ENCODE measurements around the gene TACR1. TPM values are rescaled to one million over a fixed set of nuclear protein-coding genes. Genes with fewer than 3 reads are reported as not detected.

Gene TACR1
- polyA plus RNA-seq, 1 donor from 2014 or later, result not detected

GRCh38 chr2:75211266-75211770 is 12.0 kb upstream of the TACR1 start:
- Mint-ChIP-seq H3K4me3 (peak overlapping the region in 1 of 4 donors; percentile 4), H3K36me3 (no peaks in the 10 kb centered on the region), H3K9me3 (peaks cover 0 to 2% (median 0%) of the 10 kb centered on the region in 3 donors), H3K4me1 (peaks cover 2 to 8% (median 7%) of the 10 kb centered on the region in 3 donors), H3K27me3 (peaks cover 5% of the 10 kb centered on the region), H3K27ac (no peak overlapping the region)

- H3K27me3 Mint-ChIP-seq, result peaks cover 5% of the 10 kb centered on the region
- H3K4me3 Mint-ChIP-seq, result no peak overlapping the region
- peaks cover 0 to 2% (median 0%) of the 10 kb centered on the region in 3 donors for H3K9me3 Mint-ChIP-seq
- H3K4me1 Mint-ChIP-seq, result peaks cover 5 to 8% (median 7%) of the 10 kb centered on the region in 3 donors
- no peaks in the 10 kb centered on the region for H3K36me3 Mint-ChIP-seq
- H3K27ac Mint-ChIP-seq, result no peak overlapping the region
Measured at GRCh38 chr2:75210409-75210808, 11.1 kb upstream of the TACR1 start.

- Mint-ChIP-seq H3K9me3 (peaks cover 0 to 3% (median 0%) of the 10 kb centered on the region in 3 donors), H3K4me1 (peaks cover 8 to 14% (median 11%) of the 10 kb centered on the region in 3 donors), H3K36me3 (no peaks in the 10 kb centered on the region), H3K27me3 (peaks cover 7% of the 10 kb centered on the region), H3K27ac (no peak overlapping the region), H3K4me3 (no peak overlapping the region)
Measured at GRCh38 chr2:75208738-75209137, 9.4 kb upstream of the TACR1 start.

- H3K36me3 Mint-ChIP-seq, result no peaks in the 10 kb centered on the region
- H3K4me1 Mint-ChIP-seq, result peaks cover 6 to 9% (median 7%) of the 10 kb centered on the region in 3 donors
- H3K27ac Mint-ChIP-seq, result peak overlapping the region in 1 of 3 donors; percentile 6
- H3K9me3 Mint-ChIP-seq, result peaks cover 0 to 1% (median 0%) of the 10 kb centered on the region in 3 donors
- peaks cover 13% of the 10 kb centered on the region for H3K27me3 Mint-ChIP-seq
- no peak overlapping the region for H3K4me3 Mint-ChIP-seq
Measured at GRCh38 chr2:75204833-75205232, 5.5 kb upstream of the TACR1 start.

- H3K4me1 Mint-ChIP-seq, result peaks cover 9 to 11% (median 10%) of the 10 kb centered on the region in 3 donors
- no peak overlapping the region for H3K4me3 Mint-ChIP-seq
- peaks cover 0 to 5% (median 0%) of the 10 kb centered on the region in 3 donors for H3K9me3 Mint-ChIP-seq
- peaks cover 33% of the 10 kb centered on the region for H3K27me3 Mint-ChIP-seq
- H3K27ac Mint-ChIP-seq, result no peak overlapping the region
- H3K36me3 Mint-ChIP-seq, result no peaks in the 10 kb centered on the region
Measured at GRCh38 chr2:75202359-75202758, 3.0 kb upstream of the TACR1 start.

GRCh38 chr2:75200140-75201096 is 1.1 kb upstream of the TACR1 start:
- no peaks in the 10 kb centered on the region for H3K36me3 Mint-ChIP-seq
- H3K4me1 Mint-ChIP-seq, result peaks cover 6 to 11% (median 10%) of the 10 kb centered on the region in 3 donors
- peaks cover 40% of the 10 kb centered on the region for H3K27me3 Mint-ChIP-seq
- H3K9me3 Mint-ChIP-seq, result peaks cover 0 to 5% (median 0%) of the 10 kb centered on the region in 3 donors
- H3K27ac Mint-ChIP-seq, result no peak overlapping the region
- H3K4me3 Mint-ChIP-seq, result peak overlapping the region in 3 of 4 donors; percentile 67 to 85 (median 70)

- peaks cover 33% of the 10 kb centered on the region for H3K27me3 Mint-ChIP-seq
- peaks cover 0 to 3% (median 0%) of the 10 kb centered on the region in 3 donors for H3K9me3 Mint-ChIP-seq
- no peak overlapping the region for H3K27ac Mint-ChIP-seq
- peaks cover 2% of the 10 kb centered on the region for H3K36me3 Mint-ChIP-seq
- H3K4me1 Mint-ChIP-seq, result peaks cover 0 to 11% (median 7%) of the 10 kb centered on the region in 3 donors
- H3K4me3 Mint-ChIP-seq, result no peak overlapping the region
Measured at GRCh38 chr2:75195076-75195691, 4.1 kb downstream of the TACR1 start.

GRCh38 chr2:75194184-75194868 is 5.0 kb downstream of the TACR1 start:
- Mint-ChIP-seq H3K4me1 (peaks cover 0 to 11% (median 4%) of the 10 kb centered on the region in 3 donors), H3K9me3 (peaks cover 0 to 3% (median 0%) of the 10 kb centered on the region in 3 donors), H3K4me3 (no peak overlapping the region), H3K27ac (peak overlapping the region in 1 of 3 donors; percentile 14), H3K27me3 (peaks cover 25% of the 10 kb centered on the region), H3K36me3 (peaks cover 2% of the 10 kb centered on the region)

GRCh38 chr2:75192496-75192895 is 6.8 kb downstream of the TACR1 start:
- Mint-ChIP-seq H3K27ac (no peak overlapping the region), H3K27me3 (peaks cover 11% of the 10 kb centered on the region), H3K4me1 (peaks cover 0 to 6% (median 3%) of the 10 kb centered on the region in 3 donors), H3K9me3 (no peaks in the 10 kb centered on the region), H3K4me3 (no peak overlapping the region), H3K36me3 (peaks cover 2% of the 10 kb centered on the region)

GRCh38 chr2:75190271-75190990 is 8.9 kb downstream of the TACR1 start:
- Mint-ChIP-seq H3K27me3 (peaks cover 3% of the 10 kb centered on the region), H3K9me3 (no peaks in the 10 kb centered on the region), H3K36me3 (peaks cover 2% of the 10 kb centered on the region), H3K4me1 (peaks cover 0 to 6% (median 3%) of the 10 kb centered on the region in 3 donors), H3K27ac (no peak overlapping the region), H3K4me3 (no peak overlapping the region)

- no peak overlapping the region for H3K27ac Mint-ChIP-seq
- H3K36me3 Mint-ChIP-seq, result no peaks in the 10 kb centered on the region
- peaks cover 12% of the 10 kb centered on the region for H3K27me3 Mint-ChIP-seq
- H3K9me3 Mint-ChIP-seq, result no peaks in the 10 kb centered on the region
- no peaks in the 10 kb centered on the region for H3K4me1 Mint-ChIP-seq
- H3K4me3 Mint-ChIP-seq, result no peak overlapping the region
Measured at GRCh38 chr2:75186821-75187220, 12.5 kb downstream of the TACR1 start.

- no peak overlapping the region for H3K4me3 Mint-ChIP-seq
- no peak overlapping the region for H3K27ac Mint-ChIP-seq
- H3K4me1 Mint-ChIP-seq, result peaks cover 0 to 2% (median 0%) of the 10 kb centered on the region in 3 donors
- no peaks in the 10 kb centered on the region for H3K9me3 Mint-ChIP-seq
- H3K36me3 Mint-ChIP-seq, result peaks cover 3% of the 10 kb centered on the region
- H3K27me3 Mint-ChIP-seq, result peaks cover 14% of the 10 kb centered on the region
Measured at GRCh38 chr2:75182606-75183005, 16.7 kb downstream of the TACR1 start.

- H3K4me1 Mint-ChIP-seq, result peaks cover 0 to 2% (median 0%) of the 10 kb centered on the region in 3 donors
- no peaks in the 10 kb centered on the region for H3K9me3 Mint-ChIP-seq
- peaks cover 3% of the 10 kb centered on the region for H3K36me3 Mint-ChIP-seq
- H3K4me3 Mint-ChIP-seq, result no peak overlapping the region
- peaks cover 14% of the 10 kb centered on the region for H3K27me3 Mint-ChIP-seq
- no peak overlapping the region for H3K27ac Mint-ChIP-seq
Measured at GRCh38 chr2:75180476-75180875, 18.8 kb downstream of the TACR1 start.

GRCh38 chr2:75177427-75177826 is 21.9 kb downstream of the TACR1 start:
- H3K27me3 Mint-ChIP-seq, result peaks cover 7% of the 10 kb centered on the region
- H3K27ac Mint-ChIP-seq, result no peak overlapping the region
- H3K36me3 Mint-ChIP-seq, result peaks cover 3% of the 10 kb centered on the region
- peaks cover 0 to 2% (median 0%) of the 10 kb centered on the region in 3 donors for H3K4me1 Mint-ChIP-seq
- no peaks in the 10 kb centered on the region for H3K9me3 Mint-ChIP-seq
- H3K4me3 Mint-ChIP-seq, result no peak overlapping the region
